Measurements from ENCODE around the gene ADRA2B.

- TF ChIP-seq POLR2AphosphoS5 (IDR thresholded peaks at IDR 0.05; ENCODE audit: borderline replicate concordance, low read depth, low read length) = no peak
- no peak for TF ChIP-seq EZH2 (IDR thresholded peaks at IDR 0.05)
Measured at GRCh38 chr2:96136129-96136720, 19.9 kb upstream of the ADRA2B start.

Data from SK-N-MC (cell line).